Nephron (organoid): Measurements from ENCODE around the gene PIERCE2.

ENCODE experiments used
- H3K27ac Mint-ChIP-seq, 3 experiments: 2 replicates each; pipeline ENCODE4 v1.8.0; 2020; ENCODE audit warnings: mixed read lengths in 3 of 3, mild to moderate bottlenecking in 2 of 3, moderate library complexity in 1 of 3
- H3K27me3 Mint-ChIP-seq: 2 replicates; pipeline ENCODE4 v1.8.0; 2021; ENCODE audit warnings: low read depth, mild to moderate bottlenecking, moderate library complexity, mixed read lengths
- H3K36me3 Mint-ChIP-seq: 2 replicates; pipeline ENCODE4 v1.8.0; 2020; ENCODE audit warnings: low read depth, mixed read lengths
- H3K4me1 Mint-ChIP-seq: 2 replicates; pipeline ENCODE4 v1.8.0; 2020; ENCODE audit warnings: mixed read lengths
- H3K4me3 Mint-ChIP-seq, 3 experiments: 2 replicates each; pipeline ENCODE4 v1.8.0; 2020; ENCODE audit warnings: mild to moderate bottlenecking in 3 of 3, mixed read lengths in 3 of 3, moderate library complexity in 2 of 3
- H3K9me3 Mint-ChIP-seq: 2 replicates; pipeline ENCODE4 v1.8.0; 2020; ENCODE audit warnings: mixed read lengths
- TF ChIP-seq, protein P1 (sequence below), 3 experiments: fragments of 200-600 bp; sonication (generic); IDR thresholded peaks; one replicate each; pipeline ENCODE4 v1.5.0; 2021; ENCODE audit warnings: antibody characterized with exemption in 3 of 3; ENCODE audit not compliant: unreplicated experiment in 3 of 3

PIERCE2 gene, protein sequence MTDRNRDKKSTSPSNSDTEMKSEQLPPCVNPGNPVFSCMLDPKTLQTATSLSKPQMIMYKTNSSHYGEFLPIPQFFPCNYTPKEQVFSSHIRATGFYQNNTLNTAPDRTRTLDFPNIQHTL

DNA sequence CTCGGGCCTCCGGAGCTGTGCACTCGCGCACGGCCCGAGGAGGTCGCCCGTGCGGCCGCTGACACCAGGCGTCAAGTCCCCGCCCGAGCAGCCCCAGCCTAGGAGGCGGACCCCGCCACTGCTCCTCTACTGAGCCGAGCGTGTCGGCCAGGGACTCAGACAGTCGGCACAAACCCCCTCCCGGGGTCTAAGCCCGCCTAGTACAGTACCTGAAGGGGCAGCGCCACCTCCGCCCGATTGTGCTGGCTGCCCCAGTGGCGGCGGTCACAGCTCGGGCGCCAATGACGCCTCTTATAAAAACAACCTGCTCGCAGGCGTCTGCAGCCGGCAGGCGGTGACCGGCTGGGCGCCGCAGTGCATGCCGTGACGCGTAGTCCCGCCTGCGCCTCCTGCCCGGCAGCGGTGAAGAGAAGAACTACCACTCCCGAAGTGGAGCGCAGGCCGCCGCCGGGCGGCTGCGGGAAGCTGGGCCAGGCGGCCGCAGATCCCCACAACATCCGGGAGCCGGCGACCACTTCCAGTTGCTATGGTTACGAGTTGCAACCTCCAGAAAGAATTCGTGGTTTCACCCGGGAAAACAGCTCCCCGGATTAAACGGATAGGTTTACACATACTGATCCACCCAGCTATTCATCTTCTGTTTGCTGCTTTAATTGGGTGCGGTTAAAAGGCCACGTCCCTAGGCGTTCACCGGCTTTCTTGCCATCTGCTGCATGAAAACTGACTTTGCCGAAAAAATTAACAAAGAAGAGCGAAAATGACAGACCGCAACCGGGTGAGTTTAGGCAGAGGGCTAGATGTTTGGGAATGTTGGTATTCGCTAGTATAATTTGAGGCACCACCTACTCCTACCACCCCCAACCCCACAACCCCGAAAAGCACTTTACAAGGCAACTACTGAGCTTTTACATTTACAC lies at the start of gene PIERCE2, which contains the start of gene CCPG1:
PIERCE2 (plus strand) TSS at position 484 of the 917 bp plus-strand sequence; CDS start at position 758, 274 bp downstream.
CCPG1 (minus strand) TSS at position 348 of the 917 bp plus-strand sequence. CDS start 18,935 bp downstream, outside the sequence.
- Mint-ChIP-seq H3K36me3 (no peaks in the 10 kb centered on the region), H3K27ac (peak within 1 kb of the TSS; percentile 62 to 93 (median 87)), H3K4me1 (peaks cover 13% of the 10 kb centered on the region), H3K4me3 (peak within 1 kb of the TSS; percentile 93 to 99 (median 97)), H3K9me3 (no peaks in the 10 kb centered on the region), H3K27me3 (no peaks in the 10 kb centered on the region)
- TF ChIP-seq, protein P1, sequence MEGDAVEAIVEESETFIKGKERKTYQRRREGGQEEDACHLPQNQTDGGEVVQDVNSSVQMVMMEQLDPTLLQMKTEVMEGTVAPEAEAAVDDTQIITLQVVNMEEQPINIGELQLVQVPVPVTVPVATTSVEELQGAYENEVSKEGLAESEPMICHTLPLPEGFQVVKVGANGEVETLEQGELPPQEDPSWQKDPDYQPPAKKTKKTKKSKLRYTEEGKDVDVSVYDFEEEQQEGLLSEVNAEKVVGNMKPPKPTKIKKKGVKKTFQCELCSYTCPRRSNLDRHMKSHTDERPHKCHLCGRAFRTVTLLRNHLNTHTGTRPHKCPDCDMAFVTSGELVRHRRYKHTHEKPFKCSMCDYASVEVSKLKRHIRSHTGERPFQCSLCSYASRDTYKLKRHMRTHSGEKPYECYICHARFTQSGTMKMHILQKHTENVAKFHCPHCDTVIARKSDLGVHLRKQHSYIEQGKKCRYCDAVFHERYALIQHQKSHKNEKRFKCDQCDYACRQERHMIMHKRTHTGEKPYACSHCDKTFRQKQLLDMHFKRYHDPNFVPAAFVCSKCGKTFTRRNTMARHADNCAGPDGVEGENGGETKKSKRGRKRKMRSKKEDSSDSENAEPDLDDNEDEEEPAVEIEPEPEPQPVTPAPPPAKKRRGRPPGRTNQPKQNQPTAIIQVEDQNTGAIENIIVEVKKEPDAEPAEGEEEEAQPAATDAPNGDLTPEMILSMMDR (IDR thresholded peaks at IDR 0.05; ENCODE audit: unreplicated experiment in 3 of 3), result peak; percentile 94 to 96 (median 95)

DNA sequence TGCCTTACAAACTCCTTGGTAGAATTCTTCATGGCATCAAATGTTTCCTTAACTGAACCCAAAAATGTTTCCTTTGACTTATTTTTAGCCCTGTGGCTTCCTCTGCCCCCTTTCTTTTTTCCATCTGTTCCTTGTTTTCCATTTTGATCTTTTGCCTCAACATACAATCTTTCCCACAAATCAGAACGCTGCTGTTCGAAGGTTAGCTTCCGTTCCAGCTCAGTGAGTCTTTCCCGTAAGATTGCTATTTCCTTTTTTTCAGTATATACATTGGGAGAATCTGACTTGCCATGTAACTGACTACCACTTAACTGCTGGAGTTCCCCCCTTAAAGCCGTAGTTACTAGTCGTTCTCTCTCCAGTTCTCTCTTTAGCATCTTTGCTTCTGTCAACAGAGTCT lies 48.0 kb upstream of the PIERCE2 start:
- TF ChIP-seq, protein P1 (IDR thresholded peaks at IDR 0.05; ENCODE audit: unreplicated experiment in 3 of 3), result no peak
- Mint-ChIP-seq H3K4me3 (no peak overlapping the region), H3K27me3 (no peaks in the 10 kb centered on the region), H3K9me3 (no peaks in the 10 kb centered on the region), H3K27ac (peak overlapping the region; percentile 6 to 30 (median 30)), H3K36me3 (peaks cover 24% of the 10 kb centered on the region), H3K4me1 (no peaks in the 10 kb centered on the region)

DNA sequence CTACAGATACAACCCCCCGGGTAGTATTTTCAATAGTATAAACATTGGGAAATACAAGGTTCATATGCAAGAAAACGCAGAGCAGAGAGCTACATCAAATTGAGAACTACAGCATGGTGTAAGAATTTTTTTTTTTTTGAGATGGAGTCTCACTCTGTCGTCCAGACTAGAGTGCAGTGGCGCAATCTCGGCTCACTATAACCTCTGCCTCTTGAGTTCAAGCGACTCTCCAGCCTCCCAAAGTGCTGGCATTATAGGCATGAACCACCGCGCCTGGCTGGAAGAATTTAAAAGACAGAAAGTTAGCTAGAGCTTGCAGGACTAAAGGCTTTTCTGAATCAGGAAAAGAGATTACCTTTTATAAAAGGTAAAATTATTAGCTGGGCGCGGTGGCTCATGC lies 47.2 kb upstream of the PIERCE2 start:
- peaks cover 24% of the 10 kb centered on the region for H3K36me3 Mint-ChIP-seq
- H3K4me3 Mint-ChIP-seq, result no peak overlapping the region
- TF ChIP-seq, protein P1 (IDR thresholded peaks at IDR 0.05; ENCODE audit: unreplicated experiment in 3 of 3), result no peak
- no peaks in the 10 kb centered on the region for H3K27me3 Mint-ChIP-seq
- H3K9me3 Mint-ChIP-seq, result no peaks in the 10 kb centered on the region
- H3K27ac Mint-ChIP-seq, result no peak overlapping the region
- H3K4me1 Mint-ChIP-seq, result no peaks in the 10 kb centered on the region

DNA sequence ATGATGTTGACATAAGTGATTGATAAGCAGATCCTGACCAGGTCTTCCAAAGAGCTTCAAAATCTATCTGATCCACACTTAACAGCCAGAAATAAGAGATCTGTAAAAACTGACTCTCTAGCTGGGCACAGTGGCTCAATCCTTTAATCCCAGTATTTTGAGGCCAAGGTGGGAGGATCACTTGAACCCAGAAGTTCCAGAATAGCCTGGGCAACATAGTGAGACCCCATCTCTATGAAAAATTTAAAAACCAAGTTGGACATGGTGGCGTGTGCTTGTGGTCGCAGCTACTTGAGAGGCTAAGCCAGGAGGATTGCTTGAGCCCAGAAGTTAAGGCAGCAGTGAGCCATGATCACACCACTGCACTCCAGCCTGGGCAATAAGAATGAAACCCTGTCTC lies 45.7 kb upstream of the PIERCE2 start:
- Mint-ChIP-seq H3K4me1 (no peaks in the 10 kb centered on the region), H3K27me3 (no peaks in the 10 kb centered on the region), H3K36me3 (peaks cover 16% of the 10 kb centered on the region), H3K9me3 (no peaks in the 10 kb centered on the region), H3K27ac (no peak overlapping the region), H3K4me3 (no peak overlapping the region)
- TF ChIP-seq, protein P1 (IDR thresholded peaks at IDR 0.05; ENCODE audit: unreplicated experiment in 3 of 3), result no peak

DNA sequence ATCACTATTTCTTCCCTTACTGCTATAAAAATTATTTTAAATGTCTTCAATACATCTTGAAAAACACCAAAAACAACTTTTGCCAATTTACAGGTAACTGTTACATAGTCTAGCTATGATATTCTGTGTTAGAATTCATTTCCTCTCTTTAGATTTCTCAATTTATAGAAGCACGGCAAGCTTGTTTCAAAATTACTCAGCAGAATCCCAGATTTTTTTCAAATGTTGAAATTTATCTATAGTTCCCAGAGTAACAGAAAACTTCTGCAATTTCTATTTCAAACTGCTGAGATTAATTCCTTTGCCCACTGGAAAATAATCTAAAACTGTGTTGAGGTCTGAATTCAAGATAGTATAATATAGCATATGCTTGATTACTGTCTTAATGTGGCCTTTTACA lies 41.3 kb upstream of the PIERCE2 start:
- Mint-ChIP-seq H3K27ac (no peak overlapping the region), H3K4me3 (no peak overlapping the region), H3K9me3 (no peaks in the 10 kb centered on the region), H3K36me3 (peaks cover 30% of the 10 kb centered on the region), H3K4me1 (no peaks in the 10 kb centered on the region), H3K27me3 (no peaks in the 10 kb centered on the region)
- TF ChIP-seq, protein P1 (IDR thresholded peaks at IDR 0.05; ENCODE audit: unreplicated experiment in 3 of 3), result no peak
